HAP-1 (cell line): ENCODE results near the gene MRE11.
"Not testable (repeated sequence)": the region's sequence is repeated elsewhere in the genome, so short reads cannot be mapped to it uniquely, and the experiment has no call there.

Experiments
- DNase-seq, 2 experiments: peaks; one replicate each; pipeline ENCODE4 v3.0.0-alpha.2; 2016 to 2020; ENCODE audit warnings: low spot score in 2 of 2
- H3K27me3 ChIP-seq: fragments of 250-450 bp; sonication (Bioruptor Pico); 2 replicates; pipeline ENCODE4 v1.5.1; 2020; ENCODE audit warnings: low read depth, mild to moderate bottlenecking, moderate library complexity
- H3K36me3 ChIP-seq: fragments of 250-450 bp; sonication (Bioruptor Pico); replicated peaks from 2 replicates; pipeline ENCODE4 v1.5.1; 2020; ENCODE audit warnings: mild to moderate bottlenecking
- H3K4me1 ChIP-seq: fragments of 250-450 bp; sonication (Bioruptor Pico); 2 replicates; pipeline ENCODE4 v1.5.1; 2020; ENCODE audit warnings: mild to moderate bottlenecking
- H3K4me3 ChIP-seq: fragments of 250-450 bp; sonication (Bioruptor Pico); 2 replicates; pipeline ENCODE4 v1.5.1; 2020; ENCODE audit warnings: mild to moderate bottlenecking, moderate library complexity
- H3K9me3 ChIP-seq: fragments of 250-450 bp; sonication (Bioruptor Pico); 2 replicates; pipeline ENCODE4 v1.5.1; 2020; ENCODE audit warnings: mild to moderate bottlenecking, moderate library complexity
- in situ Hi-C: fragments of 300-500 bp; cut with MboI; formaldehyde crosslinking; loops from 3 replicates; pipeline ENCODE4 v1.14.3; 2020; ENCODE audit warnings: low sequenced_read_pairs, inconsistent platforms, mixed read lengths

The MRE11 gene

DNA sequence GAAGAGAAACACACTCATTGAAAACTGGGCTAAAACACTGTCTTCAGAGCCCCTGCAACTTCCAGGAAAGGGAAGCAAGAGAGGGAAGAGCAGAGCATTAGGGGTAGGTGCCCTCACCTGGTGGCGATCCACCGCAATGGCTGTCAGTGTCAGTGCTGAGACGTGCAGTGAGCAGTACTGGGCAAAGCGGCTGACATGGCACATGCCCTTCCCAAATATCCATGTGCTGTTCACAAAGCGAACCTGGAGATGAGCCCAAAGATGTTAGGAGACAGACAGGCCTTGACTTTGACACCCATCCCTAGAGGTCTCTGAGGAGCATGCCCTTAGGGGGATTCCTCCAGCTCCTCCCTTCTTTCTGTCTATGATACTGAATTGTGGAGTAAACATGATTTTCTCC is 97.4 kb downstream of the MRE11 start:
- no peaks in the 10 kb centered on the region for H3K4me1 ChIP-seq
- DNase-seq, result no peak
- no peaks in the 10 kb centered on the region for H3K9me3 ChIP-seq
- in situ Hi-C loops, result no loop called here
- no peak overlapping the region for H3K4me3 ChIP-seq
- H3K27me3 ChIP-seq, result peaks cover 17% of the 10 kb centered on the region
- no peaks in the 10 kb centered on the region for H3K36me3 ChIP-seq

DNA sequence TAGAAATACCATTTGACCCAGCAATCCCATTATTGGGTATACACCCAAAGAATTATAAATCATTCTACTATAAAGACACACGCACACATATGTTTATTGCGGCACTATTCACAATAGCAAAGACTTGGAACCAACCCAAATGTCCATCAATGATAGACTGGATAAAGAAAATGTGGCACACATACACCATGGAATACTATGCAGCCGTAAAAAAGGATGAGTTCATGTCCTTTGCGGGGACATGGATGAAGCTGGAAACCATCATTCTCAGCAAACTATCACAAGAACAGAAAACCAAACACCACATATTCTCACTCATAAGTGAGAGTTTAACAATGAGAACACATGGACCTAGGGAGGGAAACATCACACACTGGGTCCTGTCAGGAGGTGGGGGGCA is 101.7 kb downstream of the MRE11 start:
- H3K36me3 ChIP-seq, in situ Hi-C loops, DNase-seq, H3K9me3 ChIP-seq, H3K27me3 ChIP-seq, H3K4me3 ChIP-seq, H3K4me1 ChIP-seq: not testable (repeated sequence)

DNA sequence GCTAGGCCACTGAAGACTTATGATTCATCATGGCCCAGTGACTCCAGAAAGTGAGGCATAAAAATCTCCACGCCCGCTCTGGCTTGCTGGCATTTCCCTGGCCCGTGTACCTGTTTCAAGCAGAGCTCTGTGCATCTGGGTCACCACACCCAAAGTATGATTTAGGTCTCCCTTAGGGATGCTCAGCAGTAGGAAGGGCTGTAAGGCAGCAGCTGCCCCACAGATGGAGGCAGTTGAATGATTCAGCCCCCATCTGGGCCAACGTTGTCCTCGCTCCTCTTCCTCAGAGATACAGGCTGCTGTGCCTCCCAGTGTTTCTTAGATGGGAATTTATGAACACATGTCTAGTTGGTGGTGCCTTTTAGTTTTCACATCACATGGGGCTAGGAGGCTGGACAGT is 114.0 kb downstream of the MRE11 start:
- Histone ChIP-seq H3K4me3 (no peak overlapping the region), H3K27me3 (no peaks in the 10 kb centered on the region), H3K4me1 (no peaks in the 10 kb centered on the region), H3K36me3 (no peaks in the 10 kb centered on the region), H3K9me3 (no peaks in the 10 kb centered on the region)
- no peak for DNase-seq
- in situ Hi-C loops, result no loop called here

DNA sequence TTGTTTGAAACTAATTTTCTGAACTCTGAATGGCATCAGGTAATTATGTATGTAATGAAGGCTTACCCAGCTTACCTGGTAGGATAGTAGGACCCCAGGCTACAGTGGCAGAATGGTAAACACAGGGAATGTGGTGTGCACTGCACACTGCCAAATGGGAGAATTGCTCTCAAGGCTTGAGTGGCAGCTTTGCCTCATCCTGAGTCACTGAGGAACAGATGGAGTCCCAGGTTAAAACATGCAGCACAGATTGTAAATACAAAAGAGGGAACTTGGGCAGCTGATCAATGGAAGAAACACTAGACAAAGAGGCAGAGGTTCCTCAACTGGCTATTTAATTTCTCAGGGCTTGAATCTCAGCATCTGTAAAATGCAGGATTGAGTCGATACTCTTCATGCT is 116.8 kb downstream of the MRE11 start:
- no peak for DNase-seq
- Histone ChIP-seq H3K9me3 (no peaks in the 10 kb centered on the region), H3K4me1 (no peaks in the 10 kb centered on the region), H3K4me3 (no peak overlapping the region), H3K36me3 (no peaks in the 10 kb centered on the region), H3K27me3 (no peaks in the 10 kb centered on the region)
- in situ Hi-C loops, result no loop called here

DNA sequence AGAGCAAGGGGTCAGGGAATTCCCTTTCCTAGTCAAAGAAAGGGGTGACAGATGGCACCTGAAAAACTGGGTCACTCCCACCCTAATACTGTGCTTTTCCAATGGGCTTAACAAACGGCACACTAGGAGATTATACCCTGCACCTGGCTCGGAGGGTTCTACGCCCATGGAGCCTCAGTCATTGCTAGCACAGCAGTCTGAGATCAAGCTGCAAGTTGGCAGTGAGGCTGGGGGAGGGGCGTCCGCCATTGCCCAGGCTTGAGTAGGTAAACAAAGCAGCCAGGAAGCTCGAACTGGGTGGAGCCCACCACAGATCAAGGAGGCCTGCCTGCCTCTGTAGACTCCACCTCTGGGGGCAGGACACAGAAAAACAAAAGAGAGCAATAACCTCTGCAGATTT is 123.1 kb downstream of the MRE11 start:
- H3K27me3 ChIP-seq, H3K4me1 ChIP-seq, H3K9me3 ChIP-seq, in situ Hi-C loops, H3K36me3 ChIP-seq, H3K4me3 ChIP-seq: not testable (repeated sequence)
- peak in 1 of 2 experiments; percentile 12 for DNase-seq
